ENCODE measurements around the gene SEMA5A.

The SEMA5A gene

GRCh38 chr5:9468060-9468388, 77.9 kb downstream of the SEMA5A start:
- no peak for DNase-seq

- DNase-seq: no peak
Measured at GRCh38 chr5:9467199-9468059, 78.4 kb downstream of the SEMA5A start.

- DNase-seq: no peak
Measured at GRCh38 chr5:9466697-9467096, 79.2 kb downstream of the SEMA5A start.

GRCh38 chr5:9464478-9464877, 81.4 kb downstream of the SEMA5A start:
- DNase-seq: no peak

- DNase-seq: no peak
Measured at GRCh38 chr5:9462109-9462508, 83.8 kb downstream of the SEMA5A start.

GRCh38 chr5:9460885-9461645, 84.8 kb downstream of the SEMA5A start:
- no peak for DNase-seq

GRCh38 chr5:9456435-9457042, 89.3 kb downstream of the SEMA5A start:
- no peak for DNase-seq

- DNase-seq: no peak
Measured at GRCh38 chr5:9455826-9456434, 89.9 kb downstream of the SEMA5A start.

GRCh38 chr5:9454491-9454890, 91.4 kb downstream of the SEMA5A start:
- no peak for DNase-seq

GRCh38 chr5:9454012-9454481, 91.8 kb downstream of the SEMA5A start:
- DNase-seq: no peak

GRCh38 chr5:9453480-9454011, 92.3 kb downstream of the SEMA5A start:
- no peak for DNase-seq

GRCh38 chr5:9452181-9452580, 93.7 kb downstream of the SEMA5A start:
- DNase-seq: no peak

- DNase-seq: no peak
Measured at GRCh38 chr5:9451037-9451436, 94.8 kb downstream of the SEMA5A start.

- DNase-seq: no peak
Measured at GRCh38 chr5:9447691-9448090, 98.2 kb downstream of the SEMA5A start.

GRCh38 chr5:9445826-9446388, 100.0 kb downstream of the SEMA5A start:
- DNase-seq: no peak

GRCh38 chr5:9444346-9444745, 101.5 kb downstream of the SEMA5A start:
- DNase-seq: no peak

- no peak for DNase-seq
Measured at GRCh38 chr5:9441610-9442009, 104.3 kb downstream of the SEMA5A start.

- no peak for DNase-seq
Measured at GRCh38 chr5:9440517-9440916, 105.4 kb downstream of the SEMA5A start.

- DNase-seq: no peak
Measured at GRCh38 chr5:9439531-9440292, 106.2 kb downstream of the SEMA5A start.

GRCh38 chr5:9438596-9439354, 107.1 kb downstream of the SEMA5A start:
- DNase-seq: no peak

GRCh38 chr5:9437741-9438240, 108.1 kb downstream of the SEMA5A start:
- no peak for DNase-seq

Data from NCI-H187 treated with DMSO at 0.1 percent for 48 hours (cell line).